ENCODE measurements around the gene ATG16L2. TPM values are rescaled to one million over a fixed set of nuclear protein-coding genes. Genes with fewer than 3 reads are reported as not detected.

The ATG16L2 gene
- total and polyA plus RNA-seq, 4 donors: 4.7 to 17.8 (median 7.4) TPM

DNA sequence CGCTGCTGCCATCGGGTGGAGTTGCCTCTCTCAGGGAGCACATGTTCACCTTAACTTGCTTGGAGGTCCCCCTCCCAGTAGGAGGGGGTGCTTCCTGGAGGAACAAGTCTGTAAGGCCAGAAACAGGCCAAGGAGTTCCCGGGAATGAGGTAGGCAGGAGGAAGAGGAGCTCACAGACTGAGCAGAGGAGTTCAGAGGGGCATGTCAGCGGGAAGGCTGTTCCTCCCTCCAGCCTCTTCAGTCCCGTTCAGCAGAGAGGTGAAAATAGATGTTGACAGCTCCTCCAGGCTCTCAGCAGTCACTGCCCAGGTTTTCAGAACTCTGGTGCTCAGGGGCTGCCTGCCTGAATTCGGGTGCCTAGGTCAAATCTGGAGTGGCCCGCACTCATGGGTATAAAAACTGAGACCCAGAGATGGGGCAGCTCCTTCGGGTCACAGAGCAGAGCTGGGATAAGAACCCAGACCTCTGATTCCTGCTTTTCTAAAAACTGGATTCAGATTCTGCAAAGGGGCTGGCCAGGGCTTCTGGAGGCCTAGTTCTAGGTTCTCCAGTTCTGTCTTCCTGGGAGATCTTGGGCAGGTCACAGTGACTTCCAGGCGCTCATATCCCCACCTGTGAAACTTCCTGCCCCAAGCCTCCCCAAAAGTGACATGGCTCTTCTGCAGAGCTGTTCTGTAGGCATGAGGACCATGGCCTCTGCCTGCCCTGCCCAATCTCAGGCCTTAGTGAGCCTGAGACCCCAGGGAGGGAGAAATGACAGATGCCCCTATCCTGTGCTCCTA lies 18.3 kb downstream of the ATG16L2 start:
- Histone ChIP-seq H3K9me3 (ENCODE audit: control insufficient read depth in 4 of 4, low read length in 3 of 4) (no peaks in the 10 kb centered on the region), H3K9ac (ENCODE audit: low read depth in 1 of 2, low read length in 2 of 2) (no peak overlapping the region), H3K27me3 (ENCODE audit: control insufficient read depth in 4 of 4, insufficient read depth in 4 of 4, low read length in 3 of 4) (no peaks in the 10 kb centered on the region), H3K4me1 (ENCODE audit: control insufficient read depth in 4 of 4, insufficient read depth in 4 of 4, low read length in 3 of 4) (peaks cover 0 to 23% (median 17%) of the 10 kb centered on the region in 4 donors), H3K4me3 (ENCODE audit: low read depth in 1 of 3, low read length in 3 of 3) (no peak overlapping the region), H3K27ac (ENCODE audit: low read depth in 1 of 2, low read length in 2 of 2) (peak overlapping the region; percentile 37 to 50), H3K36me3 (ENCODE audit: control insufficient read depth in 4 of 4, insufficient read depth in 3 of 4, low read depth in 1 of 4, low read length in 3 of 4) (peaks cover 0 to 3% (median under 1%) of the 10 kb centered on the region in 4 donors)
- TF ChIP-seq NR2F2 (IDR thresholded peaks at IDR 0.05): no peak
- TF ChIP-seq, protein P1, sequence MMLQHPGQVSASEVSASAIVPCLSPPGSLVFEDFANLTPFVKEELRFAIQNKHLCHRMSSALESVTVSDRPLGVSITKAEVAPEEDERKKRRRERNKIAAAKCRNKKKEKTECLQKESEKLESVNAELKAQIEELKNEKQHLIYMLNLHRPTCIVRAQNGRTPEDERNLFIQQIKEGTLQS (IDR thresholded peaks at IDR 0.05): no peak
- TF ChIP-seq JUND (IDR thresholded peaks at IDR 0.05): no peak
- TF ChIP-seq, protein P2, sequence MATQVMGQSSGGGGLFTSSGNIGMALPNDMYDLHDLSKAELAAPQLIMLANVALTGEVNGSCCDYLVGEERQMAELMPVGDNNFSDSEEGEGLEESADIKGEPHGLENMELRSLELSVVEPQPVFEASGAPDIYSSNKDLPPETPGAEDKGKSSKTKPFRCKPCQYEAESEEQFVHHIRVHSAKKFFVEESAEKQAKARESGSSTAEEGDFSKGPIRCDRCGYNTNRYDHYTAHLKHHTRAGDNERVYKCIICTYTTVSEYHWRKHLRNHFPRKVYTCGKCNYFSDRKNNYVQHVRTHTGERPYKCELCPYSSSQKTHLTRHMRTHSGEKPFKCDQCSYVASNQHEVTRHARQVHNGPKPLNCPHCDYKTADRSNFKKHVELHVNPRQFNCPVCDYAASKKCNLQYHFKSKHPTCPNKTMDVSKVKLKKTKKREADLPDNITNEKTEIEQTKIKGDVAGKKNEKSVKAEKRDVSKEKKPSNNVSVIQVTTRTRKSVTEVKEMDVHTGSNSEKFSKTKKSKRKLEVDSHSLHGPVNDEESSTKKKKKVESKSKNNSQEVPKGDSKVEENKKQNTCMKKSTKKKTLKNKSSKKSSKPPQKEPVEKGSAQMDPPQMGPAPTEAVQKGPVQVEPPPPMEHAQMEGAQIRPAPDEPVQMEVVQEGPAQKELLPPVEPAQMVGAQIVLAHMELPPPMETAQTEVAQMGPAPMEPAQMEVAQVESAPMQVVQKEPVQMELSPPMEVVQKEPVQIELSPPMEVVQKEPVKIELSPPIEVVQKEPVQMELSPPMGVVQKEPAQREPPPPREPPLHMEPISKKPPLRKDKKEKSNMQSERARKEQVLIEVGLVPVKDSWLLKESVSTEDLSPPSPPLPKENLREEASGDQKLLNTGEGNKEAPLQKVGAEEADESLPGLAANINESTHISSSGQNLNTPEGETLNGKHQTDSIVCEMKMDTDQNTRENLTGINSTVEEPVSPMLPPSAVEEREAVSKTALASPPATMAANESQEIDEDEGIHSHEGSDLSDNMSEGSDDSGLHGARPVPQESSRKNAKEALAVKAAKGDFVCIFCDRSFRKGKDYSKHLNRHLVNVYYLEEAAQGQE (IDR thresholded peaks at IDR 0.05): no peak
- TF ChIP-seq, protein P3, sequence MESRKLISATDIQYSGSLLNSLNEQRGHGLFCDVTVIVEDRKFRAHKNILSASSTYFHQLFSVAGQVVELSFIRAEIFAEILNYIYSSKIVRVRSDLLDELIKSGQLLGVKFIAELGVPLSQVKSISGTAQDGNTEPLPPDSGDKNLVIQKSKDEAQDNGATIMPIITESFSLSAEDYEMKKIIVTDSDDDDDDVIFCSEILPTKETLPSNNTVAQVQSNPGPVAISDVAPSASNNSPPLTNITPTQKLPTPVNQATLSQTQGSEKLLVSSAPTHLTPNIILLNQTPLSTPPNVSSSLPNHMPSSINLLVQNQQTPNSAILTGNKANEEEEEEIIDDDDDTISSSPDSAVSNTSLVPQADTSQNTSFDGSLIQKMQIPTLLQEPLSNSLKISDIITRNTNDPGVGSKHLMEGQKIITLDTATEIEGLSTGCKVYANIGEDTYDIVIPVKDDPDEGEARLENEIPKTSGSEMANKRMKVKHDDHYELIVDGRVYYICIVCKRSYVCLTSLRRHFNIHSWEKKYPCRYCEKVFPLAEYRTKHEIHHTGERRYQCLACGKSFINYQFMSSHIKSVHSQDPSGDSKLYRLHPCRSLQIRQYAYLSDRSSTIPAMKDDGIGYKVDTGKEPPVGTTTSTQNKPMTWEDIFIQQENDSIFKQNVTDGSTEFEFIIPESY (IDR thresholded peaks at IDR 0.05): no peak
- no peak for TF ChIP-seq SP1 (IDR thresholded peaks at IDR 0.05)
- TF ChIP-seq EGR1 (IDR thresholded peaks at IDR 0.05; ENCODE audit: low read depth in 2 of 2): no peak
- no peak for TF ChIP-seq FOXA2 (IDR thresholded peaks at IDR 0.05)
- TF ChIP-seq, protein P4, sequence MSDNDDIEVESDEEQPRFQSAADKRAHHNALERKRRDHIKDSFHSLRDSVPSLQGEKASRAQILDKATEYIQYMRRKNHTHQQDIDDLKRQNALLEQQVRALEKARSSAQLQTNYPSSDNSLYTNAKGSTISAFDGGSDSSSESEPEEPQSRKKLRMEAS (IDR thresholded peaks at IDR 0.05): no peak
- no peak for TF ChIP-seq HNF4G (IDR thresholded peaks at IDR 0.05)
- no peak for TF ChIP-seq YY1 (IDR thresholded peaks at IDR 0.05)
- TF ChIP-seq, protein P5, sequence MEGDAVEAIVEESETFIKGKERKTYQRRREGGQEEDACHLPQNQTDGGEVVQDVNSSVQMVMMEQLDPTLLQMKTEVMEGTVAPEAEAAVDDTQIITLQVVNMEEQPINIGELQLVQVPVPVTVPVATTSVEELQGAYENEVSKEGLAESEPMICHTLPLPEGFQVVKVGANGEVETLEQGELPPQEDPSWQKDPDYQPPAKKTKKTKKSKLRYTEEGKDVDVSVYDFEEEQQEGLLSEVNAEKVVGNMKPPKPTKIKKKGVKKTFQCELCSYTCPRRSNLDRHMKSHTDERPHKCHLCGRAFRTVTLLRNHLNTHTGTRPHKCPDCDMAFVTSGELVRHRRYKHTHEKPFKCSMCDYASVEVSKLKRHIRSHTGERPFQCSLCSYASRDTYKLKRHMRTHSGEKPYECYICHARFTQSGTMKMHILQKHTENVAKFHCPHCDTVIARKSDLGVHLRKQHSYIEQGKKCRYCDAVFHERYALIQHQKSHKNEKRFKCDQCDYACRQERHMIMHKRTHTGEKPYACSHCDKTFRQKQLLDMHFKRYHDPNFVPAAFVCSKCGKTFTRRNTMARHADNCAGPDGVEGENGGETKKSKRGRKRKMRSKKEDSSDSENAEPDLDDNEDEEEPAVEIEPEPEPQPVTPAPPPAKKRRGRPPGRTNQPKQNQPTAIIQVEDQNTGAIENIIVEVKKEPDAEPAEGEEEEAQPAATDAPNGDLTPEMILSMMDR (IDR thresholded peaks at IDR 0.05; ENCODE audit: low read depth, low read length, missing input control): no peak
- no peak for TF ChIP-seq RAD21 (IDR thresholded peaks at IDR 0.05)
- no peak for TF ChIP-seq FOXA1 (IDR thresholded peaks at IDR 0.05)
- TF ChIP-seq HNF4A (conservative IDR thresholded peaks at IDR 0.05): no peak
- TF ChIP-seq RXRA (IDR thresholded peaks at IDR 0.05): no peak
- no peak for TF ChIP-seq GABPA (IDR thresholded peaks at IDR 0.05 in 1 of 2, conservative IDR thresholded peaks at IDR 0.05 in 1 of 2)
- 78% methylated on average over 9 of the region's 9 CpGs for whole genome bisulfite sequencing
- DNase-seq (ENCODE audit: low spot score): no peak

Data from liver (tissue), 9 donors.